Endodermal cell (in vitro differentiated cells): ENCODE measurements around the gene SLC39A1. TPM values are rescaled to one million over a fixed set of nuclear protein-coding genes. Genes with fewer than 3 reads are reported as not detected.

Source experiments
- DNase-seq: peaks from one replicate; pipeline ENCODE4 v3.0.0-alpha.2; 2017
- H3K27ac ChIP-seq: 2 replicates; pipeline ENCODE4 v1.5.1; 2013; ENCODE audit warnings: mild to moderate bottlenecking, low read depth, low read length, moderate library complexity
- H3K27me3 ChIP-seq: 2 replicates; pipeline ENCODE4 v1.6.1; 2013; ENCODE audit warnings: mild to moderate bottlenecking, low read length, moderate library complexity; ENCODE audit not compliant: insufficient read depth, control insufficient read depth, poor library complexity, severe bottlenecking
- H3K36me3 ChIP-seq: 2 replicates; pipeline ENCODE4 v1.7.0; 2013; ENCODE audit warnings: mild to moderate bottlenecking, low read length, moderate library complexity; ENCODE audit not compliant: control insufficient read depth, insufficient read depth
- H3K4me1 ChIP-seq: one replicate; pipeline ENCODE4 v1.7.0; 2013; ENCODE audit warnings: low read length; ENCODE audit not compliant: control insufficient read depth, insufficient read depth
- H3K4me3 ChIP-seq: 2 replicates; pipeline ENCODE4 v1.5.1; 2013; ENCODE audit warnings: mild to moderate bottlenecking, low read length, moderate library complexity
- H3K9ac ChIP-seq: 2 replicates; pipeline ENCODE4 v1.6.1; 2013; ENCODE audit warnings: mild to moderate bottlenecking, low read length, moderate library complexity; ENCODE audit not compliant: poor library complexity, severe bottlenecking; ENCODE audit errors: extremely low read depth
- H3K9me3 ChIP-seq: 2 replicates; pipeline ENCODE4 v1.6.1; 2013; ENCODE audit warnings: mild to moderate bottlenecking, low read length, moderate library complexity; ENCODE audit not compliant: control insufficient read depth
- H3K27ac Mint-ChIP-seq: 2 replicates; pipeline ENCODE4 v1.8.0; 2020; ENCODE audit warnings: mixed read lengths
- H3K27me3 Mint-ChIP-seq: 2 replicates; pipeline ENCODE4 v1.8.0; 2021; ENCODE audit warnings: mild to moderate bottlenecking, mixed read lengths; ENCODE audit not compliant: insufficient read depth
- H3K36me3 Mint-ChIP-seq: 2 replicates; pipeline ENCODE4 v1.8.0; 2020; ENCODE audit warnings: low read depth, mixed read lengths
- H3K4me1 Mint-ChIP-seq: 2 replicates; pipeline ENCODE4 v1.8.0; 2020; ENCODE audit warnings: mixed read lengths
- H3K4me3 Mint-ChIP-seq: 2 replicates; pipeline ENCODE4 v1.8.0; 2020; ENCODE audit warnings: mild to moderate bottlenecking, moderate library complexity, mixed read lengths
- H3K9me3 Mint-ChIP-seq: 2 replicates; pipeline ENCODE4 v1.8.0; 2020; ENCODE audit warnings: mild to moderate bottlenecking, mixed read lengths
- WGBS, 2 experiments: methylation state at CpG; one replicate each; pipeline versions ENCODE4 v1.1.5 to v1.1.7; 2013; ENCODE audit warnings: missing lambda C conversion rate in 2 of 2, mixed read lengths in 1 of 2; ENCODE audit not compliant: insufficient coverage in 1 of 2, insufficient read length in 1 of 2; 5-methylcytosine and 5-hydroxymethylcytosine counted together
- total RNA-seq, 2 donors: library from RNA; stranded (reverse); fragmentation: NEBNext Ultra II Directional in 1 of 2; extraction: Animal tissue kit (Norgen Biotek cat#: 25700) in 1 of 2; gene quantifications; 2 replicates in 1 of 2; 3 replicates in 1 of 2; pipeline ENCODE4 v1.2.1, GENCODE V29; 2021
- TF ChIP-seq, protein P1 (sequence below): fragments of 200-600 bp; sonication (generic); conservative IDR thresholded peaks from 2 replicates; pipeline ENCODE4 v1.5.0; 2021; ENCODE audit warnings: antibody characterized with exemption, mild to moderate bottlenecking

Gene SLC39A1
- total RNA-seq, 2 donors from 2014 or later, result 129 to 154 TPM

DNA sequence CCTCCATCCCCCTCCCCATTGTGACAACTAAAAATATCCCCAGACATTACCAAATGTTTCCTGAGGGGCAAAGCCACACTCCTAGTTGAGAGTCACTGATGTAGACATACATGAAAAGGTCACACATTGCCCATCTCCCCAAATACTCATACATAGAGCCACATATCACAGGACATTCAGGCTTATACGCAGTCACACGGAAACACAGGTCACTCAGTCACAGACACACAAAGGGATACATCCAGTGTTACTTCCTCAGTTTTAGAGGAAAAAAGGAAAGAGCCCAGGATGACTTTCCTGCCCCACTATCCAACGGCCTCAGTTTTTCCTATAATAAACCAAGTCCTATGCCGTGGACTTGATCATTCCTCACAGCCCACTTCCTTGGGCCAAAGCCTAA is 1.9 kb downstream of the SLC39A1 start:
- Histone ChIP-seq H3K4me3 (peak overlapping the region; percentile 99), H3K27ac (no peak overlapping the region), H3K36me3 (peaks cover 19% of the 10 kb centered on the region), H3K4me1 (no peaks in the 10 kb centered on the region), H3K9me3 (no peaks in the 10 kb centered on the region), H3K27me3 (no peaks in the 10 kb centered on the region), H3K9ac (peak overlapping the region; percentile 18)
- TF ChIP-seq, protein P1, sequence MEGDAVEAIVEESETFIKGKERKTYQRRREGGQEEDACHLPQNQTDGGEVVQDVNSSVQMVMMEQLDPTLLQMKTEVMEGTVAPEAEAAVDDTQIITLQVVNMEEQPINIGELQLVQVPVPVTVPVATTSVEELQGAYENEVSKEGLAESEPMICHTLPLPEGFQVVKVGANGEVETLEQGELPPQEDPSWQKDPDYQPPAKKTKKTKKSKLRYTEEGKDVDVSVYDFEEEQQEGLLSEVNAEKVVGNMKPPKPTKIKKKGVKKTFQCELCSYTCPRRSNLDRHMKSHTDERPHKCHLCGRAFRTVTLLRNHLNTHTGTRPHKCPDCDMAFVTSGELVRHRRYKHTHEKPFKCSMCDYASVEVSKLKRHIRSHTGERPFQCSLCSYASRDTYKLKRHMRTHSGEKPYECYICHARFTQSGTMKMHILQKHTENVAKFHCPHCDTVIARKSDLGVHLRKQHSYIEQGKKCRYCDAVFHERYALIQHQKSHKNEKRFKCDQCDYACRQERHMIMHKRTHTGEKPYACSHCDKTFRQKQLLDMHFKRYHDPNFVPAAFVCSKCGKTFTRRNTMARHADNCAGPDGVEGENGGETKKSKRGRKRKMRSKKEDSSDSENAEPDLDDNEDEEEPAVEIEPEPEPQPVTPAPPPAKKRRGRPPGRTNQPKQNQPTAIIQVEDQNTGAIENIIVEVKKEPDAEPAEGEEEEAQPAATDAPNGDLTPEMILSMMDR, result no peak
- no peaks in the 10 kb centered on the region for H3K9me3 Mint-ChIP-seq
- whole genome bisulfite sequencing, 2 experiments, result 90 to 96% methylated on average over 2 to 4 of the region's 4 CpGs
- peaks cover 27% of the 10 kb centered on the region for H3K36me3 Mint-ChIP-seq
- DNase-seq, result no peak
- H3K27me3 Mint-ChIP-seq, result no peaks in the 10 kb centered on the region
- H3K4me3 Mint-ChIP-seq, result peak overlapping the region; percentile 89
- peaks cover 39% of the 10 kb centered on the region for H3K4me1 Mint-ChIP-seq
- H3K27ac Mint-ChIP-seq, result peak overlapping the region; percentile 99

DNA sequence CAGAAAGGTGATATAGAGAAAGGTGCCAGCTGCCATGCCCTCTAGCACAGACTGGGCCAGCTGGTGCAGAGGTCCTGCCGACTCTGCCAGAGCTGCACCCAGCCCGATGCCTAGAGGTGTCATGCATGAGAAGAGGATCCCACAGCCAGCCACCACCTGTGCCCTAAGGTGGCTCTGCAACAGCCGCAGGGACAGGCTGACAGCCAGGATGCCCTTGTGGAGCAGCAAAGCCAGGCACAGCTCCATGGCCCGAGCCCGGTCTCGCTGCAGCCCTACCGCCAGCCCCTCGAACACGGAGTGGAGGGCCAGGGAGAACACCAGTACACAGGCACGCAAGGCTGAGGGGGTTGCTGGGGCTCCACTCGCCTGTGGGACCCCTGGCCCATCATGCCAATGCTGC is 3.1 kb downstream of the SLC39A1 start:
- Histone ChIP-seq H3K9me3 (no peaks in the 10 kb centered on the region), H3K27ac (no peak overlapping the region), H3K4me3 (no peak overlapping the region), H3K9ac (no peak overlapping the region), H3K36me3 (peaks cover 19% of the 10 kb centered on the region), H3K4me1 (no peaks in the 10 kb centered on the region), H3K27me3 (no peaks in the 10 kb centered on the region)
- DNase-seq, result no peak
- Mint-ChIP-seq H3K4me1 (peaks cover 35% of the 10 kb centered on the region), H3K27me3 (no peaks in the 10 kb centered on the region), H3K27ac (no peak overlapping the region), H3K4me3 (no peak overlapping the region), H3K36me3 (peaks cover 23% of the 10 kb centered on the region), H3K9me3 (no peaks in the 10 kb centered on the region)
- TF ChIP-seq, protein P1, result no peak
- WGBS, 2 experiments, result 95 to 98% methylated on average over 9 to 11 of the region's 11 CpGs

DNA sequence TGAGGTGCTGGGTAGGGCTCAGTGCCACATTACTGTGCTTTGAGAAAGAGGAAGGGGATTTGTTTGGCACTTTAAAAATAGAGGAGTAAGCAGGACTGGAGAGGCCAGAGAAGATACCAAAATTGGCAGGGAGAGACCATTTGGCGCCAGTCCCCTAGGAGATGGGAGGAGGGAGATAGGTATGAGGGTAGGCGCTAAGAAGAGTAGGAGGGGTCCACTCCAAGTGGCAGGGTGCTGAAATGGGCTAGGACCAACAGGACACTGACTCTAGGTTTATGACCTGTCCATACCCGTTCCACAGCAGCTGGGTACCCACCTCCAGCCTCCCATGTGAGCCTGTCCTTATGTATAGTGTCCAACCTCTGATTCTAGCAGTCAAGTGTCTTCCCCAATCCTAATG is 3.9 kb downstream of the SLC39A1 start:
- H3K27ac Mint-ChIP-seq, result no peak overlapping the region
- H3K4me1 Mint-ChIP-seq, result peaks cover 35% of the 10 kb centered on the region

More for the DNA sequence above, 3.9 kb downstream of the SLC39A1 start:
- WGBS, 2 experiments, result 80 to 85% methylated on average over 3 of the region's 3 CpGs
- H3K27ac ChIP-seq, result no peak overlapping the region
- no peaks in the 10 kb centered on the region for H3K9me3 ChIP-seq
- H3K36me3 Mint-ChIP-seq, result peaks cover 23% of the 10 kb centered on the region
- H3K27me3 ChIP-seq, result no peaks in the 10 kb centered on the region
- no peaks in the 10 kb centered on the region for H3K9me3 Mint-ChIP-seq
- H3K36me3 ChIP-seq, result peaks cover 19% of the 10 kb centered on the region
- H3K27me3 Mint-ChIP-seq, result no peaks in the 10 kb centered on the region
- no peak overlapping the region for H3K4me3 Mint-ChIP-seq
- DNase-seq, result peak; percentile 54
- H3K4me3 ChIP-seq, result no peak overlapping the region
- no peak overlapping the region for H3K9ac ChIP-seq
- TF ChIP-seq, protein P1, result no peak
- H3K4me1 ChIP-seq, result no peaks in the 10 kb centered on the region
